Cardiac muscle cell (in vitro differentiated cells and primary cell): ENCODE data around the gene GPR137. TPM values are rescaled to one million over a fixed set of nuclear protein-coding genes. Genes with fewer than 3 reads are reported as not detected.

Source experiments
- DNase-seq, 2 donors: peaks; one replicate each; pipeline versions ENCODE4 v3.0.0 to v3.0.0-alpha.2; 2010 to 2017; ENCODE audit warnings: low read depth in 1 of 2, low spot score in 1 of 2
- H3K27ac ChIP-seq: fragments of 200-600 bp; sonication (generic); 2 replicates; pipeline ENCODE4 v1.5.1; 2016
- H3K27me3 ChIP-seq: fragments of 200-600 bp; sonication (generic); 2 replicates; pipeline ENCODE4 v1.6.0; 2016; ENCODE audit warnings: control low read depth
- H3K36me3 ChIP-seq: fragments of 200-600 bp; sonication (generic); 2 replicates; pipeline ENCODE4 v1.5.1; 2016; ENCODE audit warnings: control low read depth
- H3K4me1 ChIP-seq: fragments of 200-600 bp; sonication (generic); 2 replicates; pipeline ENCODE4 v1.8.1; 2017; ENCODE audit warnings: low read depth, mild to moderate bottlenecking, mixed run types
- H3K4me3 ChIP-seq: fragments of 200-600 bp; sonication (generic); 2 replicates; pipeline ENCODE4 v1.5.1; 2016; ENCODE audit warnings: mild to moderate bottlenecking
- H3K9me3 ChIP-seq: fragments of 200-600 bp; sonication (generic); 2 replicates; pipeline ENCODE4 v1.5.1; 2017; ENCODE audit warnings: low read depth, mild to moderate bottlenecking, control low read depth
- CTCF ChIP-seq: IDR thresholded peaks from 2 replicates; pipeline ENCODE4 v1.5.1; 2012; ENCODE audit warnings: low read depth, mild to moderate bottlenecking, low read length
- polyA plus RNA-seq: library from polyadenylated mRNA; unstranded; fragments of >200 nt; fragmentation: Nextera tagmentation; extraction: Ambion mirVana; gene quantifications from 2 replicates; pipeline ENCODE4 v1.2.1, GENCODE V29; 2016
- total RNA-seq: library from RNA; depleted of rRNA; stranded (reverse); fragments of >200 nt; gene quantifications from 2 replicates; pipeline ENCODE4 v1.2.3, GENCODE V29; 2016

The GPR137 gene
- total and polyA plus RNA-seq, 2 experiments from 2014 or later = 37.7 to 82.6 TPM

GRCh38 chr11:64251016-64251752 is 34.5 kb upstream of the GPR137 start, which contains the start of gene PLCB3:
PLCB3 (plus strand) TSS chr11:64251530; CDS start chr11:64251650, 120 bp downstream.
- H3K4me3 ChIP-seq = peak within 1 kb of the TSS; percentile 82
- peak; percentile 58 to 76 for DNase-seq
- TF ChIP-seq CTCF = peak; percentile 59
- H3K27ac ChIP-seq = no peak within 1 kb of the TSS
- H3K27me3 ChIP-seq = no peaks in the 10 kb centered on the region
- H3K36me3 ChIP-seq = no peaks in the 10 kb centered on the region
- H3K9me3 ChIP-seq = no peaks in the 10 kb centered on the region
- peaks cover 5% of the 10 kb centered on the region for H3K4me1 ChIP-seq

- no peaks in the 10 kb centered on the region for H3K27me3 ChIP-seq
- no peak overlapping the region for H3K27ac ChIP-seq
- no peak for TF ChIP-seq CTCF
- H3K36me3 ChIP-seq = no peaks in the 10 kb centered on the region
- no peaks in the 10 kb centered on the region for H3K9me3 ChIP-seq
- DNase-seq = no peak
- H3K4me3 ChIP-seq = peak overlapping the region; percentile 82
- H3K4me1 ChIP-seq = peaks cover 5% of the 10 kb centered on the region
These were observed 34.0 kb upstream of the GPR137 start for GRCh38 chr11:64251753-64252002.

GRCh38 chr11:64252003-64252872 is 33.4 kb upstream of the GPR137 start:
- peak in 1 of 2 donors; percentile 43 for DNase-seq
- no peak overlapping the region for H3K27ac ChIP-seq

GRCh38 chr11:64253043-64253442 is 32.6 kb upstream of the GPR137 start:
- no peak for DNase-seq
- no peaks in the 10 kb centered on the region for H3K27me3 ChIP-seq
- no peaks in the 10 kb centered on the region for H3K4me1 ChIP-seq
- no peak overlapping the region for H3K4me3 ChIP-seq
- TF ChIP-seq CTCF = no peak
- H3K36me3 ChIP-seq = no peaks in the 10 kb centered on the region
- H3K9me3 ChIP-seq = no peaks in the 10 kb centered on the region
- H3K27ac ChIP-seq = no peak overlapping the region

More at GRCh38 chr11:64252003-64252872, 33.4 kb upstream of the GPR137 start:
- H3K36me3 ChIP-seq = no peaks in the 10 kb centered on the region
- peak overlapping the region; percentile 82 for H3K4me3 ChIP-seq
- no peaks in the 10 kb centered on the region for H3K9me3 ChIP-seq
- peak; percentile 48 for TF ChIP-seq CTCF
- no peaks in the 10 kb centered on the region for H3K27me3 ChIP-seq
- H3K4me1 ChIP-seq = peaks cover 5% of the 10 kb centered on the region

GRCh38 chr11:64253481-64253880 is 32.2 kb upstream of the GPR137 start:
- no peaks in the 10 kb centered on the region for H3K36me3 ChIP-seq
- no peak overlapping the region for H3K27ac ChIP-seq
- no peak for TF ChIP-seq CTCF
- no peaks in the 10 kb centered on the region for H3K4me1 ChIP-seq
- H3K27me3 ChIP-seq = no peaks in the 10 kb centered on the region
- H3K4me3 ChIP-seq = no peak overlapping the region
- DNase-seq = no peak
- H3K9me3 ChIP-seq = no peaks in the 10 kb centered on the region
